K562 (cell line): ENCODE measurements around the gene TDRD10.

Experiments
- CBFB ChIP-seq: sonication (generic); formaldehyde crosslinking; IDR thresholded peaks from 2 replicates; pipeline ENCODE4 v1.4.0; 2020; ENCODE audit warnings: mild to moderate bottlenecking, missing genetic modification reagents
- CTCF ChIP-seq, 3 experiments: IDR thresholded peaks in 2 of 3; conservative IDR thresholded peaks in 1 of 3; 2 replicates each; pipeline ENCODE4 v1.5.1; 2011 to 2012; ENCODE audit warnings: low read length in 3 of 3, mild to moderate bottlenecking in 3 of 3, control low read depth in 2 of 3, improper control_type of control experiment in 1 of 3, inconsistent platforms in 1 of 3, low read depth in 1 of 3, mixed read lengths in 1 of 3, moderate library complexity in 1 of 3; ENCODE audit not compliant: insufficient read depth in 2 of 3
- GABPA ChIP-seq: fragments of 200-800 bp; sonication (Bioruptor generic); conservative IDR thresholded peaks from 2 replicates; pipeline ENCODE4 v1.6.1; 2016; ENCODE audit warnings: low read depth, missing genetic modification characterization, missing compliant biosample characterization
- KLF6 ChIP-seq: fragments of 250-450 bp; sonication (Bioruptor Pico); IDR thresholded peaks from 2 replicates; pipeline ENCODE4 v1.4.0; 2020; ENCODE audit warnings: mild to moderate bottlenecking, moderate library complexity, borderline replicate concordance
- MAX ChIP-seq: sonication (generic); formaldehyde crosslinking; IDR thresholded peaks from 2 replicates; pipeline ENCODE4 v1.9.0; 2022; ENCODE audit warnings: mild to moderate bottlenecking, missing genetic modification reagents
- MXI1 ChIP-seq: IDR thresholded peaks from 2 replicates; pipeline ENCODE4 v1.6.1; 2011; ENCODE audit warnings: low read depth, mild to moderate bottlenecking, improper control_type of control experiment, low read length
- SP1 ChIP-seq: sonication (generic); formaldehyde crosslinking; IDR thresholded peaks from 2 replicates; pipeline ENCODE4 v1.8.1; 2022; ENCODE audit warnings: mild to moderate bottlenecking, missing genetic modification reagents
- ZNF76 ChIP-seq: fragments of 250-450 bp; sonication (Bioruptor Pico); IDR thresholded peaks from 2 replicates; pipeline ENCODE4 v1.4.0; 2020; ENCODE audit warnings: mild to moderate bottlenecking, moderate library complexity, borderline replicate concordance
- ZNF766 ChIP-seq: fragments of 200-800 bp; sonication (Bioruptor generic); conservative IDR thresholded peaks from 2 replicates; pipeline ENCODE4 v1.6.1; 2016; ENCODE audit warnings: missing genetic modification characterization, missing compliant biosample characterization
- ZSCAN29 ChIP-seq: fragments of 450-650 bp; IDR thresholded peaks from 2 replicates; pipeline ENCODE4 v1.6.1; 2017
- TF ChIP-seq, protein P1 (sequence below): fragments of 250-450 bp; sonication (Bioruptor Pico); IDR thresholded peaks from 2 replicates; pipeline ENCODE4 v1.4.0; 2020; ENCODE audit warnings: mild to moderate bottlenecking, moderate library complexity

- TF ChIP-seq CBFB (CRISPR knock-in tag) (no peak), ZNF766 (CRISPR knock-in tag) (no peak), KLF6 (no peak), MAX (no peak), MXI1 (no peak), CTCF (IDR thresholded peaks at IDR 0.05 in 2 of 3, conservative IDR thresholded peaks at IDR 0.05 in 1 of 3; ENCODE audit: insufficient read depth in 2 of 3, low read depth in 1 of 3, low read length in 3 of 3) (no peak), SP1 (CRISPR knock-in tag) (no peak), ZNF76 (CRISPR knock-in tag) (no peak), ZSCAN29 (no peak), GABPA (no peak)
- TF ChIP-seq, protein P1, sequence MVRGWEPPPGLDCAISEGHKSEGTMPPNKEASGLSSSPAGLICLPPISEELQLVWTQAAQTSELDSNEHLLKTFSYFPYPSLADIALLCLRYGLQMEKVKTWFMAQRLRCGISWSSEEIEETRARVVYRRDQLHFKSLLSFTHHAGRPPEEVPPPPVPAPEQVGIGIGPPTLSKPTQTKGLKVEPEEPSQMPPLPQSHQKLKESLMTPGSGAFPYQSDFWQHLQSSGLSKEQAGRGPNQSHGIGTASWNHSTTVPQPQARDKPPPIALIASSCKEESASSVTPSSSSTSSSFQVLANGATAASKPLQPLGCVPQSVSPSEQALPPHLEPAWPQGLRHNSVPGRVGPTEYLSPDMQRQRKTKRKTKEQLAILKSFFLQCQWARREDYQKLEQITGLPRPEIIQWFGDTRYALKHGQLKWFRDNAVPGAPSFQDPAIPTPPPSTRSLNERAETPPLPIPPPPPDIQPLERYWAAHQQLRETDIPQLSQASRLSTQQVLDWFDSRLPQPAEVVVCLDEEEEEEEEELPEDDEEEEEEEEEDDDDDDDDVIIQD (CRISPR knock-in tag), result no peak
These were observed 76.0 kb downstream of the TDRD10 start for GRCh38 chr1:154578058-154578418.
